PC-9 (cell line): ENCODE measurements around the gene ZNF474. TPM values are rescaled to one million over a fixed set of nuclear protein-coding genes. Genes with fewer than 3 reads are reported as not detected.

ENCODE experiments used
- BruUV-seq: library from RNA; stranded (reverse); fragments of 400-500 nt; replicated peaks from 2 replicates; lab custom pipeline; 2021; lab: Mats Ljungman, UMichigan
- CTCF ChIA-PET: fragments of 300-600 bp; sonication (Branson Sonifier 250); formaldehyde crosslinking; loops from one replicate; lab custom pipeline; 2022; ENCODE audit warnings: antibody characterized with exemption; lab: Charles Lee
- POLR2A ChIA-PET: fragments of 300-600 bp; sonication (Branson Sonifier 250); formaldehyde crosslinking; loops from one replicate; lab custom pipeline; 2022; ENCODE audit warnings: antibody characterized with exemption; ENCODE audit not compliant: unreplicated experiment; lab: Charles Lee
- DNase-seq, 2 experiments: peaks; one replicate each; pipeline versions ENCODE4 v3.0.0 to v3.0.0-alpha.2; 2015 to 2022; ENCODE audit warnings: mixed read lengths in 1 of 2
- H2AFZ ChIP-seq: fragments of 200-600 bp; sonication (generic); 2 replicates; pipeline ENCODE4 v1.8.1; 2017; ENCODE audit warnings: antibody characterized with exemption
- H3F3A ChIP-seq: fragments of 200-600 bp; sonication (generic); 2 replicates; pipeline ENCODE4 v1.8.1; 2017; ENCODE audit warnings: antibody characterized with exemption, mild to moderate bottlenecking, low read depth; ENCODE audit not compliant: insufficient read depth
- H3K27ac ChIP-seq: fragments of 200-600 bp; sonication (generic); 2 replicates; pipeline ENCODE4 v1.6.1; 2016; ENCODE audit warnings: mixed run types
- H3K27me3 ChIP-seq: fragments of 200-600 bp; sonication (generic); 2 replicates; pipeline ENCODE4 v1.6.1; 2016; ENCODE audit warnings: low read depth, mixed run types; ENCODE audit not compliant: insufficient read depth
- H3K36me3 ChIP-seq: fragments of 200-600 bp; sonication (generic); 2 replicates; pipeline ENCODE4 v1.6.1; 2016; ENCODE audit warnings: low read depth, mixed run types
- H3K4me1 ChIP-seq: fragments of 200-600 bp; sonication (generic); replicated peaks from 2 replicates; pipeline ENCODE4 v1.6.1; 2016; ENCODE audit warnings: mixed run types; ENCODE audit not compliant: insufficient read depth
- H3K4me2 ChIP-seq: fragments of 200-600 bp; sonication (generic); 2 replicates; pipeline ENCODE4 v1.6.1; 2017; ENCODE audit warnings: mixed run types
- H3K4me3 ChIP-seq: fragments of 200-600 bp; sonication (generic); 2 replicates; pipeline ENCODE4 v1.6.1; 2016; ENCODE audit warnings: mixed run types
- H3K79me2 ChIP-seq: fragments of 200-600 bp; sonication (generic); 2 replicates; pipeline ENCODE4 v1.6.1; 2017; ENCODE audit warnings: low read depth, mixed run types
- H3K9me2 ChIP-seq: fragments of 200-600 bp; sonication (generic); 2 replicates; pipeline ENCODE4 v1.8.1; 2017; ENCODE audit warnings: mild to moderate bottlenecking; ENCODE audit not compliant: insufficient read depth
- H3K9me3 ChIP-seq: fragments of 200-600 bp; sonication (generic); 2 replicates; pipeline ENCODE4 v1.8.1; 2016; ENCODE audit warnings: low read depth; ENCODE audit not compliant: insufficient read depth
- H4K20me1 ChIP-seq: fragments of 200-600 bp; sonication (generic); 2 replicates; pipeline ENCODE4 v1.8.1; 2017; ENCODE audit not compliant: insufficient read depth
- EZH2 ChIP-seq: fragments of 200-600 bp; sonication (generic); IDR thresholded peaks from 2 replicates; pipeline ENCODE4 v1.8.0; 2017; ENCODE audit warnings: antibody characterized with exemption, low read depth
- intact Hi-C: fragments of 100-400 bp; cut with micrococcal nuclease; formaldehyde crosslinking; loops from one replicate; pipeline ENCODE4 v1.10.0; 2022; ENCODE audit not compliant: unreplicated experiment
- total RNA-seq: library from RNA; stranded (reverse); gene quantifications from 2 replicates; pipeline ENCODE4 v1.2.3, GENCODE V29; 2021
- TF ChIP-seq, protein P1 (sequence below): fragments of 200-600 bp; sonication (generic); conservative IDR thresholded peaks from 2 replicates; pipeline ENCODE4 v1.6.1; 2017; ENCODE audit warnings: mixed run types, antibody characterized with exemption, mild to moderate bottlenecking, moderate library complexity

The ZNF474 gene
- total RNA-seq, 1 experiment from 2014 or later = not detected

DNA sequence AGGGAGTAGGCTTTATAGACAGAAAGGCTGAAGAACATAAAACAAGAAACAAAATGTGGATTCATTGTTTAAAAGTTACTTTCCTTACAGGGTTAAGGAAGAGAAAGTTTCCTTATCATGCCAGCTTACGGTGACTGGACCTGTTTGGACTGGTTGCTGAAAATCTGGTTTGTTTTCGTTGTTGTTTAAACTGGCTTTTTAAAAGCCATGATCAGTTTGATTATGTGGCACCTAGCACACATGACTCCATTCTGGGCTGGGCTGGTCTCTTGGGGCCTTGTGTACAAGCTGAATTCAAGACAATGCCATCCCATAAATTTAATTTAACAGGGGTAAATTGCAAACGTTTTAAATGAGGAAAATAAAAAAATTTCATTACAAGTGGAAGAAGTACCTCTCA lies 18.4 kb upstream of the ZNF474 start:
- CTCF ChIA-PET = no interaction called here
- Histone ChIP-seq H2AFZ (no peak overlapping the region), H3K27ac (no peak overlapping the region), H4K20me1 (no peaks in the 10 kb centered on the region), H3K79me2 (no peaks in the 10 kb centered on the region), H3K4me2 (no peak overlapping the region), H3K9me3 (no peaks in the 10 kb centered on the region), H3K4me1 (no peaks in the 10 kb centered on the region), H3K36me3 (no peaks in the 10 kb centered on the region), H3K9me2 (no peaks in the 10 kb centered on the region), H3F3A (no peaks in the 10 kb centered on the region), H3K27me3 (no peaks in the 10 kb centered on the region), H3K4me3 (no peak overlapping the region)
- intact Hi-C loops = no loop called here
- TF ChIP-seq, protein P1, sequence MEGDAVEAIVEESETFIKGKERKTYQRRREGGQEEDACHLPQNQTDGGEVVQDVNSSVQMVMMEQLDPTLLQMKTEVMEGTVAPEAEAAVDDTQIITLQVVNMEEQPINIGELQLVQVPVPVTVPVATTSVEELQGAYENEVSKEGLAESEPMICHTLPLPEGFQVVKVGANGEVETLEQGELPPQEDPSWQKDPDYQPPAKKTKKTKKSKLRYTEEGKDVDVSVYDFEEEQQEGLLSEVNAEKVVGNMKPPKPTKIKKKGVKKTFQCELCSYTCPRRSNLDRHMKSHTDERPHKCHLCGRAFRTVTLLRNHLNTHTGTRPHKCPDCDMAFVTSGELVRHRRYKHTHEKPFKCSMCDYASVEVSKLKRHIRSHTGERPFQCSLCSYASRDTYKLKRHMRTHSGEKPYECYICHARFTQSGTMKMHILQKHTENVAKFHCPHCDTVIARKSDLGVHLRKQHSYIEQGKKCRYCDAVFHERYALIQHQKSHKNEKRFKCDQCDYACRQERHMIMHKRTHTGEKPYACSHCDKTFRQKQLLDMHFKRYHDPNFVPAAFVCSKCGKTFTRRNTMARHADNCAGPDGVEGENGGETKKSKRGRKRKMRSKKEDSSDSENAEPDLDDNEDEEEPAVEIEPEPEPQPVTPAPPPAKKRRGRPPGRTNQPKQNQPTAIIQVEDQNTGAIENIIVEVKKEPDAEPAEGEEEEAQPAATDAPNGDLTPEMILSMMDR = no peak
- no peak for TF ChIP-seq EZH2
- DNase-seq = no peak
- POLR2A ChIA-PET = no interaction called here
- BruUV-seq = no TSS peak

DNA sequence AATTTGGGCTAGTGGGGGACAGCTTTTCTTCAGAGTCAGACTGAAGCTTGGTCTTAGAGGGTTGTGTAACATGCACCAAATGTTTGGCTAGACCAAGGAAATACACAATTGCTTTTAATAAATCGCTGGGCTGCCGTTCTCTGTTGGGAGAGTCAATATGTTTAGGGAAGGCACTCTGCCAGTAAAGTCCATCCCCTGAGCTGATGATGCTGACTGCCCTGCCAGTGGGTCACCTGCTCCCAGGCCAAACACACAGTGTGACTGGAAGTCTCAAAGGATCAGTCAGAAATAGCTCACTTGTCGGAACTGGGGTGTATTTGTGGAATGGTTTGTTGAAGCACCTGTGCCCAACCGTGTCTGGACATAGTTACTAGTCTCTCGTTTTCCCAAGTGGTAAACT lies 17.9 kb upstream of the ZNF474 start:
- DNase-seq = no peak
- Histone ChIP-seq H3K36me3 (no peaks in the 10 kb centered on the region), H3K9me2 (no peaks in the 10 kb centered on the region), H3K4me2 (no peak overlapping the region), H3K79me2 (no peaks in the 10 kb centered on the region), H3K4me3 (no peak overlapping the region), H3K27me3 (no peaks in the 10 kb centered on the region), H3K27ac (no peak overlapping the region), H2AFZ (no peak overlapping the region), H4K20me1 (no peaks in the 10 kb centered on the region), H3F3A (no peaks in the 10 kb centered on the region), H3K4me1 (no peaks in the 10 kb centered on the region), H3K9me3 (no peaks in the 10 kb centered on the region)
- CTCF ChIA-PET = no interaction called here
- POLR2A ChIA-PET = no interaction called here
- intact Hi-C loops = no loop called here
- BruUV-seq = no TSS peak
- TF ChIP-seq, protein P1 = no peak
- no peak for TF ChIP-seq EZH2

DNA sequence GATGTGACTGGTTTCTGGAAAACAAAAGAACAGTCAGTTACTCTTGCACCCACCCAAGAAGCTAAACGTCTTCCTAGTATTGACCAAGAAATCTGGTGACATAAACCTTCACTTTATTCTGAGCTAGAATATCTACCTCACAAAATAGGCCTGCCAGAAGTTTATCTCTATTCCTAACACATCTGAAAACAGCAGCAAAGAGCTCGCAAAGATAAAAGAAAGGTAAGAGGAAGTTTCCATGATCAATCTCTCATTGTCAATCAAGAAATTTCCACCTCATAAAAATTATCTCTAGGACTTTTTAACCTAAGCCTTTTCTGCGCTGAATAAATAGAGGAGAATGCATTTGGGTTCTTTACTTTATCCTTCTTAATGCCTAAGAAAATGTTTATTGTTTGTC lies 17.3 kb upstream of the ZNF474 start:
- Histone ChIP-seq H3K9me3 (no peaks in the 10 kb centered on the region), H3F3A (no peaks in the 10 kb centered on the region), H3K27ac (no peak overlapping the region), H4K20me1 (no peaks in the 10 kb centered on the region), H3K27me3 (no peaks in the 10 kb centered on the region), H3K4me3 (no peak overlapping the region), H3K4me1 (no peaks in the 10 kb centered on the region), H3K9me2 (no peaks in the 10 kb centered on the region), H3K36me3 (no peaks in the 10 kb centered on the region), H2AFZ (no peak overlapping the region), H3K4me2 (no peak overlapping the region), H3K79me2 (no peaks in the 10 kb centered on the region)
- TF ChIP-seq EZH2 = no peak
- TF ChIP-seq, protein P1 = no peak
- no peak for DNase-seq
- intact Hi-C loops = no loop called here
- ChIA-PET POLR2A (no interaction called here), CTCF (no interaction called here)
- BruUV-seq = no TSS peak
